Colonic mucosa (tissue), 4 donors: ENCODE data around the gene HDGFL2. TPM values are rescaled to one million over a fixed set of nuclear protein-coding genes. Genes with fewer than 3 reads are reported as not detected.

Experiments used
- DNase-seq: peaks from one replicate; pipeline ENCODE4 v3.0.0-alpha.2; 2020
- H3K27ac ChIP-seq: fragments of 200-600 bp; one replicate; pipeline ENCODE4 v1.8.0; 2021
- H3K27me3 ChIP-seq: fragments of 200-600 bp; one replicate; pipeline ENCODE4 v1.8.0; 2021
- H3K36me3 ChIP-seq: fragments of 200-600 bp; one replicate; pipeline ENCODE4 v1.8.0; 2021
- H3K4me1 ChIP-seq: fragments of 200-600 bp; one replicate; pipeline ENCODE4 v1.8.0; 2021; ENCODE audit warnings: mild to moderate bottlenecking
- H3K4me3 ChIP-seq: fragments of 200-600 bp; one replicate; pipeline ENCODE4 v1.8.0; 2021
- H3K9ac ChIP-seq, 2 donors: one replicate each; pipeline ENCODE4 v1.7.0; 2013; ENCODE audit warnings: control low read depth in 2 of 2, low read depth in 2 of 2, low read length in 2 of 2
- H3K9me3 ChIP-seq: fragments of 200-600 bp; one replicate; pipeline ENCODE4 v1.8.0; 2021
- intact Hi-C: fragments of 100-400 bp; cut with DNase I; formaldehyde crosslinking; loops from one replicate; pipeline ENCODE4 v1.14.1; 2022
- total RNA-seq, 2 donors: library from RNA; stranded (reverse); fragmentation: NEBNext Ultra II Directional in 1 of 2; extraction: Animal tissue kit (Norgen Biotek cat#: 25700) in 1 of 2; gene quantifications; one replicate each; pipeline ENCODE4 v1.2.1, GENCODE V29; 2021
- TF ChIP-seq, protein P1 (sequence below): fragments of 200-600 bp; IDR thresholded peaks from one replicate; pipeline ENCODE4 v1.8.0; 2022; ENCODE audit warnings: antibody characterized with exemption, mild to moderate bottlenecking
- donor health status: healthy.
- donor health status: DM: no; HTN: no; CAD: no.
- donor health status: DM: no; HTN: no; CAD: no.

The HDGFL2 gene
- total RNA-seq, 2 donors from 2014 or later: 32.7 to 55.0 TPM

DNA sequence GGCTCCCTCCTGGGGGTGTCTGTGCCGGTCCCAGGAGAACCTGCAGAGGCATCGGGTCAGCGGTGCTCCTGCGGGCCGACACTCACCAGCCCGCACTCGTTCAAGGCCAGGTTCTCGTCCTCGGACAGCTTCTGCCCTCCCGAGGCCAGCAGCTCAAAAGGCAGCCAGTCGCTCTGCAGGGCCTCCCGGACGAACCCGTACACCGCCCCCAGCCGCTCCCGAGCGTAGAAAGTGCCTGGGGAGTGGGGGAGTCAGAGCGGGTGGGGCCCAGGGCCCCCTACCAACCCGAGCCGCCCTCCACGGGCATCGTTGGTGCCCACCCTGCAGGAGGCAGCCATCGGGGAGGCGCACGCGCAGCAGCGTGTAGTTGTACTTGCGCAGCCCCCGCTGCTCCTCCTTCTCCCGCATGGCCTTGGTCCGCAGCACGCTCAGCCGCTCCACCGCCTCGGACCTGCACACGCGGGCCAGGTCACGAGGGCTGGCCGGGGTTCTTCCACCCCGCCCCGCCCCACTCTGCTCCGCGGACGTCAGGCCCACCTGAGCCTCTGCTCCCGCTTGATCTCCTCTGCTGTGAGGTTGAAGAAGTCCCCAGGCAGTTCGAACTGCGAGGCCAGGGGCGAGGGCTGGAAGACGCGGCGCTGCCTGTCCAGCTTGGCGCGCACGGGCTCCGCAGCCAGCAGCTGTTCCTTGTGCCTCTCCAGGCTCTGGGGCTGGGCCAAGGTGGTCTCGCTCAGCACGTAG is 26.0 kb upstream of the HDGFL2 start:
- Histone ChIP-seq H3K27ac (no peak overlapping the region), H3K9me3 (no peaks in the 10 kb centered on the region), H3K36me3 (peaks cover 15% of the 10 kb centered on the region), H3K9ac (no peak overlapping the region), H3K4me3 (no peak overlapping the region), H3K27me3 (no peaks in the 10 kb centered on the region), H3K4me1 (no peaks in the 10 kb centered on the region)
- TF ChIP-seq, protein P1, sequence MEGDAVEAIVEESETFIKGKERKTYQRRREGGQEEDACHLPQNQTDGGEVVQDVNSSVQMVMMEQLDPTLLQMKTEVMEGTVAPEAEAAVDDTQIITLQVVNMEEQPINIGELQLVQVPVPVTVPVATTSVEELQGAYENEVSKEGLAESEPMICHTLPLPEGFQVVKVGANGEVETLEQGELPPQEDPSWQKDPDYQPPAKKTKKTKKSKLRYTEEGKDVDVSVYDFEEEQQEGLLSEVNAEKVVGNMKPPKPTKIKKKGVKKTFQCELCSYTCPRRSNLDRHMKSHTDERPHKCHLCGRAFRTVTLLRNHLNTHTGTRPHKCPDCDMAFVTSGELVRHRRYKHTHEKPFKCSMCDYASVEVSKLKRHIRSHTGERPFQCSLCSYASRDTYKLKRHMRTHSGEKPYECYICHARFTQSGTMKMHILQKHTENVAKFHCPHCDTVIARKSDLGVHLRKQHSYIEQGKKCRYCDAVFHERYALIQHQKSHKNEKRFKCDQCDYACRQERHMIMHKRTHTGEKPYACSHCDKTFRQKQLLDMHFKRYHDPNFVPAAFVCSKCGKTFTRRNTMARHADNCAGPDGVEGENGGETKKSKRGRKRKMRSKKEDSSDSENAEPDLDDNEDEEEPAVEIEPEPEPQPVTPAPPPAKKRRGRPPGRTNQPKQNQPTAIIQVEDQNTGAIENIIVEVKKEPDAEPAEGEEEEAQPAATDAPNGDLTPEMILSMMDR: no peak
- intact Hi-C loops: no loop called here
- DNase-seq: no peak

DNA sequence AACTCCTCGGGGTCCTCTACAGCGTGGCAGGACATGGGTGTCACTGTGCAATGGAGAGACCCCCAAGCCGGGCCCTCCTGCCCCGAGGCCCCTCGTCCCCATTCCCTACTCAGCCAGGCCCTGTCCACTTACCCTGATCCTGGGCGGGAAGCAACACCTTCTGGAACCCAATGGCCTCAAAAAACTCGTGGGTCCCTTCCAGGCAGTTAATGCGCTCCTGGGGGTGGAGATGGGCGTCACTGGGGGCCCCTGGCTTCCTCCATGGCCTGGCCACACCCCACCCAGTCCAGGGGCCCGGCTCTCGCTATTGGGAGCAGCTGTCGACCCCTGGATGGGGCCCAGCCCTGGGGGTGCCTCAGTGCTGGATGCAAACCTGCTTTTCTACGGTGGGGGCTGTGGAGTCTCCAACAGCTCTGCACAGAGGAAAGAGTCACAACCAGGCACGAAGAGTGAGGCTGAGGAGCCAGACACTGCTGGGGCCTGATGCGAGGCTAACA is 25.3 kb upstream of the HDGFL2 start:
- TF ChIP-seq, protein P1: no peak
- no peak overlapping the region for H3K27ac ChIP-seq
- no peaks in the 10 kb centered on the region for H3K9me3 ChIP-seq
- no peak for DNase-seq
- no peak overlapping the region for H3K4me3 ChIP-seq
- H3K4me1 ChIP-seq: no peaks in the 10 kb centered on the region
- no peaks in the 10 kb centered on the region for H3K27me3 ChIP-seq
- intact Hi-C loops: no loop called here
- H3K9ac ChIP-seq: no peak overlapping the region
- peaks cover 15% of the 10 kb centered on the region for H3K36me3 ChIP-seq

DNA sequence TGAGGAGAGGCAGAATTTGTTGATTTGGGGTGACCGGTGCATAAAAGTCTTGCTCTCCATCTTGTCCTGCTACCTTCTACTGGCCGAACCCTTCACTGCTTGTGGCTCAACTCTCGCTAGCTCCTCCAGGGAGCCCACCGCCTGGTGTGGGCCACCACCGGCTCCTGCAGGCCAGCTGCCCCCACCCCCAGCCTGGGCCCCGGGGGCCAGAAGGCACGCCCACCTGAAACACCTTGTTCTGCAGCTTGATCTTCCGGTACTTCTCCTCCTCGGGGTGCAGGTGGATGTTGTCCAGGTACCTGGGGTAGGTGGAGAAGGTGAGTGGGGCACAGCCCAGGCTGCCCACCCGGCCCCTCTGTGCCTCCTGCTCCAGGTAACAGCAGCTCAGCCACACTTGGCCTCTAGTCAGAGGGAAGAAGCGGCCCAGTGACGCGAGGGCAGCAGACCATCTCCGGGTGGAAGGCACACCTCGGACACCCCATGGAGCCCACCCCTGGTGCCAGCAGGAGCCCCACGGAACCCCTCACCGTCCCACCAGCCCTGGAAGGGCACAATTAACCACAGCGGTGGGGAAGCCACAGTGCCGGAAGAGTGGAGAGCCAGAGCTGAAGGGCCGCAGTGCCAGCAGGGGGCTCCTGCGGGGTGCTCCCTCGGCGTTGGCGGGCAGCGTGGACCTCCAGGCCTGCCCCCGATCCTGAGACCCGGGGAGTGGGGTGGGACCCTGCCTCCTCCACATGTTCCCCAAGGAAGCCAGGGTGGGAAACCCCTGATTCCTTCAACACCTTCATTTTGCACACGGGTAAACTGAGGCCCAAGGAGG is 24.6 kb upstream of the HDGFL2 start:
- H3K9me3 ChIP-seq: no peaks in the 10 kb centered on the region
- no peak overlapping the region for H3K9ac ChIP-seq

DNA sequence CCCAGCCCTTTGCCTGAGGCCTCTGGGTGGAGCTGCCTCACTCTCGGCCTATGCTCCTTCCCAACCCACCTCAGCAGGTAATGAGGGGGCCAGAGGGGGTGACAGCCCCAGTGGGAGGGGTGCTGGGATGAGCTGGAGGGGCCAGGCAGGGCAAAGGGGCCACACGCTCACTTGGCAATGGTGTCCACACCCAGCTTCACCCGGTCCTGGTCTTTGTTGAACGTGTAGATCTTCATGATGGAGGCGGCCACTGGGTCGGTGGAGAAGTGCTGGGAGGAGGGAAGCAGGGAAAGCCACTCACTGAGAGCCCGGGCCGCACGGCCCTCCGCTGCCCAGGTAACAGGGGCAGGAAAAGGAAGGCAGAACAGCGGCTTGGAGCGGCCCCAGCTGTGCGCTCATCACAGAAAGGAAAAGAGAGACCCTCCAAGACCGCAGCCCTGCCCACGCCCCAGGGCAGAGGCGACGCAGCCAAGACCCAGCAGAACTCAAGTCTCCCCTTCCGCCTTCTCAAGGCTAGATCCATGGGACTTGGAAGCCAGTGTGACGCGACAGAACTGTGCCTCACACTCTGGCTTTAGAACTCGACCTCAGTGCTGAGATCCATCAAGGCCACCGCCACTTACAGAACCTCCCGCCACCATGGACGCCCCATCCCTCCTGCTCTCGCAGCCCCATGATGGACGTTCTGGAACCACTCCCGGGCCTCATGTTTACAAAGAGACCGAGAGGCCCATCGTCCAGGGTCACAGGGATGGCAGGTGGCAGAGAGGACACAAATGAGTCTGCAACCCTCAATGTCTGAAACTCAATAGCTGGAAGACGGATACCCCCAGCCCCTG is 23.7 kb upstream of the HDGFL2 start:
- H3K36me3 ChIP-seq: peaks cover 27% of the 10 kb centered on the region
- H3K4me1 ChIP-seq: no peaks in the 10 kb centered on the region
- TF ChIP-seq, protein P1: no peak
- DNase-seq: no peak
- no peak overlapping the region for H3K9ac ChIP-seq
- no peak overlapping the region for H3K4me3 ChIP-seq
- H3K27ac ChIP-seq: no peak overlapping the region
- no peaks in the 10 kb centered on the region for H3K9me3 ChIP-seq
- intact Hi-C loops: no loop called here
- H3K27me3 ChIP-seq: no peaks in the 10 kb centered on the region

More for the DNA sequence above, 24.6 kb upstream of the HDGFL2 start:
- DNase-seq: no peak
- H3K4me1 ChIP-seq: no peaks in the 10 kb centered on the region
- intact Hi-C loops: no loop called here
- H3K27me3 ChIP-seq: no peaks in the 10 kb centered on the region
- no peak overlapping the region for H3K4me3 ChIP-seq
- H3K27ac ChIP-seq: no peak overlapping the region
- peaks cover 19% of the 10 kb centered on the region for H3K36me3 ChIP-seq
- TF ChIP-seq, protein P1: no peak

DNA sequence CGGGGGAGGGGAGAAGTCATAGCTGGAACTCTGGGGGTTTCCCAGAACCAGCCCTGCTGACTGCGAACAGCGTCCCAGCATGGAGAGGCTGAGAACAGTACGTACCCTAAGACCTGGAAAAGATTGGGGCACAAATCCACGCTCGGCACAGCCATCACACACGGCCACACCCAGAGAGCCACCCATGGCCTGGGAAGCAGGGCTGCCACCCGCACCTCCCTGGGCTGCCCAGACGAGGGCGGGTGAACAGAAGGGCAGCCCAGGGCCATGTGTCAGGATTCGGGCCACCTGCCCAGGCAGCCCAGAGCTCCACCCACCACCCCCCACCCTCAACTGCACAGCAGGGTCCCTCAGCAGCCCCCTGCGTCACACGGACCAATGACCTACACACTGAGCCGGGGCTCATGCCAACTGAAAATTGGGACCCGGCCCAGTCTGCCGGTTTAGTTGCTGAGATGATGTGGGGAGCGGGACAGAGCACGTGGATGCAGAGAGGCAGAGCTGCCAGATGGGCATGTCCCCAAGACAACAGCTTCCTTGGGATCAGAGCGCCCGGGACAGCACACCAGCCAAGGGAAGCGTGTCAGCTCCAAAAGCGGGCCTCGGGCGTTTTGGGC is 23.0 kb upstream of the HDGFL2 start:
- Histone ChIP-seq H3K36me3 (peaks cover 30% of the 10 kb centered on the region), H3K27me3 (no peaks in the 10 kb centered on the region), H3K4me3 (no peak overlapping the region), H3K4me1 (no peaks in the 10 kb centered on the region), H3K9ac (no peak overlapping the region), H3K9me3 (no peaks in the 10 kb centered on the region), H3K27ac (no peak overlapping the region)
- DNase-seq: no peak
- TF ChIP-seq, protein P1: no peak
- intact Hi-C loops: no loop called here
